ENCODE measurements around the gene CCR4. TPM values are rescaled to one million over a fixed set of nuclear protein-coding genes. Genes with fewer than 3 reads are reported as not detected.

CCR4 gene
- total RNA-seq, 1 experiment from 2014 or later: not detected

DNA sequence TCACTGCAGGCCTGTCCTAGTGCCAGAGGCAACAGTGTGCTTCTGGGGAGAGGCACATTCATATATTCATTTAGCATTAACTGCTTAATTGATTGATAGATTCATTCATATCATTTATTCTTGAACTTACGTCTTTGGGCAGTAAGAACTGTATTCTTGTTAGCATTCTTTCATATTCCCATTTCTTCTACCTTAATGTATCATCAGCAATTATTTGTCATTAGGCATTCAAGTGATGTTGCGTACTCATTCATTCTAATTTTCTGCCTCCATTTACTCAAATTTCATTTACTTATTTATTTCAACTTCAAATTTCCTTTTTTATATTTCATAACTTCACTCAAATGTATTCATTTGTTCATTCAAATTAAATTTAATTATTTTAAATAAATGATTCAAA lies 31.5 kb upstream of the CCR4 start:
- no TSS peak for BruUV-seq (replicated peaks)
- Histone ChIP-seq H2AFZ (ENCODE audit: low read depth, low read length, poor library complexity, severe bottlenecking) (no peak overlapping the region), H3K36me3 (ENCODE audit: control insufficient read depth in 1 of 2, insufficient read depth in 2 of 2, low read length in 2 of 2) (no peaks in the 10 kb centered on the region), H3K4me2 (ENCODE audit: low read length) (no peak overlapping the region), H3K9ac (ENCODE audit: low read length) (no peak overlapping the region), H3K4me3 (replicated peaks in 1 of 2; ENCODE audit: low read depth in 1 of 2, low read length in 2 of 2) (no peak overlapping the region), H3K9me2 (ENCODE audit: insufficient read depth) (no peaks in the 10 kb centered on the region), H4K20me1 (ENCODE audit: insufficient read depth) (no peaks in the 10 kb centered on the region), H3K79me2 (ENCODE audit: insufficient read depth, low read length) (no peaks in the 10 kb centered on the region), H3K4me1 (ENCODE audit: control insufficient read depth in 1 of 2, insufficient read depth in 2 of 2, low read length in 2 of 2) (no peaks in the 10 kb centered on the region), H3K27ac (ENCODE audit: low read depth, low read length) (no peak overlapping the region), H3K9me3 (ENCODE audit: control insufficient read depth in 1 of 2, insufficient read depth in 1 of 2, low read depth in 1 of 2, low read length in 2 of 2) (no peaks in the 10 kb centered on the region), H3K27me3 (ENCODE audit: insufficient read depth, low read length) (no peaks in the 10 kb centered on the region)
- TF ChIP-seq, protein P1, sequence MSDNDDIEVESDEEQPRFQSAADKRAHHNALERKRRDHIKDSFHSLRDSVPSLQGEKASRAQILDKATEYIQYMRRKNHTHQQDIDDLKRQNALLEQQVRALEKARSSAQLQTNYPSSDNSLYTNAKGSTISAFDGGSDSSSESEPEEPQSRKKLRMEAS (IDR thresholded peaks at IDR 0.05): no peak
- no peak for TF ChIP-seq EZH2phosphoT487 (IDR thresholded peaks at IDR 0.05; ENCODE audit: borderline replicate concordance)
- TF ChIP-seq CEBPB (IDR thresholded peaks at IDR 0.05; ENCODE audit: low read depth): no peak
- TF ChIP-seq, protein P2, sequence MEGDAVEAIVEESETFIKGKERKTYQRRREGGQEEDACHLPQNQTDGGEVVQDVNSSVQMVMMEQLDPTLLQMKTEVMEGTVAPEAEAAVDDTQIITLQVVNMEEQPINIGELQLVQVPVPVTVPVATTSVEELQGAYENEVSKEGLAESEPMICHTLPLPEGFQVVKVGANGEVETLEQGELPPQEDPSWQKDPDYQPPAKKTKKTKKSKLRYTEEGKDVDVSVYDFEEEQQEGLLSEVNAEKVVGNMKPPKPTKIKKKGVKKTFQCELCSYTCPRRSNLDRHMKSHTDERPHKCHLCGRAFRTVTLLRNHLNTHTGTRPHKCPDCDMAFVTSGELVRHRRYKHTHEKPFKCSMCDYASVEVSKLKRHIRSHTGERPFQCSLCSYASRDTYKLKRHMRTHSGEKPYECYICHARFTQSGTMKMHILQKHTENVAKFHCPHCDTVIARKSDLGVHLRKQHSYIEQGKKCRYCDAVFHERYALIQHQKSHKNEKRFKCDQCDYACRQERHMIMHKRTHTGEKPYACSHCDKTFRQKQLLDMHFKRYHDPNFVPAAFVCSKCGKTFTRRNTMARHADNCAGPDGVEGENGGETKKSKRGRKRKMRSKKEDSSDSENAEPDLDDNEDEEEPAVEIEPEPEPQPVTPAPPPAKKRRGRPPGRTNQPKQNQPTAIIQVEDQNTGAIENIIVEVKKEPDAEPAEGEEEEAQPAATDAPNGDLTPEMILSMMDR (IDR thresholded peaks at IDR 0.05 in 2 of 3, conservative IDR thresholded peaks at IDR 0.05 in 1 of 3; ENCODE audit: borderline replicate concordance in 1 of 3, insufficient read depth in 1 of 3, low read depth in 2 of 3, low read length in 2 of 3): no peak
- TF ChIP-seq SIN3A (IDR thresholded peaks at IDR 0.05; ENCODE audit: low read depth): no peak
- TF ChIP-seq ATF3 (IDR thresholded peaks at IDR 0.05): no peak
- no peak for TF ChIP-seq ELF1 (IDR thresholded peaks at IDR 0.05; ENCODE audit: borderline replicate concordance, low read depth)
- TF ChIP-seq SP1 (IDR thresholded peaks at IDR 0.05; ENCODE audit: low read depth): no peak
- TF ChIP-seq SRF (IDR thresholded peaks at IDR 0.05; ENCODE audit: low read depth): no peak
- TF ChIP-seq EZH2 (IDR thresholded peaks at IDR 0.05): no peak
- no peak for TF ChIP-seq POLR2AphosphoS5 (IDR thresholded peaks at IDR 0.05; ENCODE audit: low read depth, low read length)
- no peak for TF ChIP-seq EGR1 (IDR thresholded peaks at IDR 0.05; ENCODE audit: low read depth)
- RAD21 ChIA-PET (ENCODE audit: low non-redundant PET in 1 of 2, low total read pairs in 2 of 2, uncharacterized antibody in 2 of 2, unreplicated experiment in 2 of 2): no interaction called here
- POLR2A ChIA-PET: no interaction called here
- DNase-seq (ENCODE audit: low read depth, low spot score) (no peak), ATAC-seq (no peak)
- intact Hi-C loops (cut with micrococcal nuclease): no loop called here
- CTCF ChIA-PET: no interaction called here

All from HCT116 (cell line).